ENCODE measurements around the gene SLC35G3.
"Not testable (repeated sequence)": the region's sequence is repeated elsewhere in the genome, so short reads cannot be mapped to it uniquely, and the experiment has no call there.

The SLC35G3 gene

GRCh38 chr17:35194001-35194400 is at the start of gene SLC35G3:
Gene SLC35G3 (minus strand): TSS chr17:35194393. CDS start chr17:35194307, 86 bp downstream.
- not testable (repeated sequence) for DNase-seq (ENCODE audit: low read depth in 2 of 2)

- peak in 1 of 2 donors; percentile 36 for DNase-seq (ENCODE audit: low read depth in 2 of 2)
These were observed 49.6 kb upstream of the SLC35G3 start for GRCh38 chr17:35243561-35244340.

- DNase-seq (ENCODE audit: low read depth in 2 of 2): peak; percentile 86 to 93
These were observed 48.8 kb upstream of the SLC35G3 start, which contains the start of gene SLFN5 for GRCh38 chr17:35242805-35243560. Gene SLFN5 (plus strand): TSS chr17:35243072. CDS start chr17:35258691, 15,619 bp downstream.

GRCh38 chr17:35242158-35242804 is 48.1 kb upstream of the SLC35G3 start:
- peak; percentile 59 to 70 for DNase-seq (ENCODE audit: low read depth in 2 of 2)

GRCh38 chr17:35241520-35241919 is 47.3 kb upstream of the SLC35G3 start:
- no peak for DNase-seq (ENCODE audit: low read depth in 2 of 2)

- DNase-seq (ENCODE audit: low read depth in 2 of 2): no peak
These were observed 46.7 kb upstream of the SLC35G3 start for GRCh38 chr17:35240861-35241260.

GRCh38 chr17:35239823-35240222 is 45.6 kb upstream of the SLC35G3 start:
- no peak for DNase-seq (ENCODE audit: low read depth in 2 of 2)

GRCh38 chr17:35238821-35239220 is 44.6 kb upstream of the SLC35G3 start:
- DNase-seq (ENCODE audit: low read depth in 2 of 2): no peak

- DNase-seq (ENCODE audit: low read depth in 2 of 2): no peak
These were observed 42.6 kb upstream of the SLC35G3 start for GRCh38 chr17:35236821-35237220.

- DNase-seq (ENCODE audit: low read depth in 2 of 2): no peak
These were observed 41.7 kb upstream of the SLC35G3 start for GRCh38 chr17:35235917-35236316.

GRCh38 chr17:35235289-35235688 is 41.1 kb upstream of the SLC35G3 start:
- no peak for DNase-seq (ENCODE audit: low read depth in 2 of 2)

- not testable (repeated sequence) for DNase-seq (ENCODE audit: low read depth in 2 of 2)
These were observed 40.1 kb upstream of the SLC35G3 start for GRCh38 chr17:35234315-35234714.

- no peak for DNase-seq (ENCODE audit: low read depth in 2 of 2)
These were observed 35.4 kb upstream of the SLC35G3 start for GRCh38 chr17:35229638-35230037.

- no peak for DNase-seq (ENCODE audit: low read depth in 2 of 2)
These were observed 33.4 kb upstream of the SLC35G3 start for GRCh38 chr17:35227546-35227945.

GRCh38 chr17:35224436-35224835 is 30.2 kb upstream of the SLC35G3 start:
- no peak for DNase-seq (ENCODE audit: low read depth in 2 of 2)

- no peak for DNase-seq (ENCODE audit: low read depth in 2 of 2)
These were observed 28.3 kb upstream of the SLC35G3 start for GRCh38 chr17:35222452-35222851.

GRCh38 chr17:35218915-35219314 is 24.7 kb upstream of the SLC35G3 start:
- DNase-seq (ENCODE audit: low read depth in 2 of 2): no peak

- no peak for DNase-seq (ENCODE audit: low read depth in 2 of 2)
These were observed 22.9 kb upstream of the SLC35G3 start for GRCh38 chr17:35217107-35217506.

- no peak for DNase-seq (ENCODE audit: low read depth in 2 of 2)
These were observed 20.6 kb upstream of the SLC35G3 start for GRCh38 chr17:35214631-35215273.

- no peak for DNase-seq (ENCODE audit: low read depth in 2 of 2)
These were observed 20.0 kb upstream of the SLC35G3 start for GRCh38 chr17:35214192-35214591.

- no peak for DNase-seq (ENCODE audit: low read depth in 2 of 2)
These were observed 19.3 kb upstream of the SLC35G3 start for GRCh38 chr17:35213412-35213940.

GRCh38 chr17:35212668-35213067 is 18.5 kb upstream of the SLC35G3 start:
- DNase-seq (ENCODE audit: low read depth in 2 of 2): no peak

All from stimulated activated CD8-positive, alpha-beta memory T cell treated with anti-CD3 and anti-CD28 coated beads, Interleukin-7, amount 100 ng/mL, for 1 hour (primary cell).